Smooth muscle cell of trachea (primary cell): ENCODE results near the gene ZNF75A. TPM values are rescaled to one million over a fixed set of nuclear protein-coding genes. Genes with fewer than 3 reads are reported as not detected.

ENCODE experiments used
- total RNA-seq: library from RNA; depleted of rRNA; stranded (reverse); fragments of >200 nt; gene quantifications from 2 replicates; pipeline ENCODE4 v1.2.1, GENCODE V29; 2014

ZNF75A gene
- 20.2 and 26.6 TPM in 2 replicates for total RNA-seq

GRCh38 chr16:3305109-3306068, at the start of gene ZNF75A, which contains the start of gene TIGD7:
ZNF75A (plus strand) TSS chr16:3305497; CDS start chr16:3308429, 2,932 bp downstream.
TIGD7 (minus strand) TSS chr16:3305430; CDS start chr16:3300614, 4,816 bp downstream.

GRCh38 chr16:3256146-3256865, 49.0 kb upstream of the ZNF75A start, which contains the start of gene MEFV:
MEFV (minus strand) TSS chr16:3256633; CDS start chr16:3256587, 46 bp downstream.

GRCh38 chr16:3282730-3283542, 22.4 kb upstream of the ZNF75A start, which contains the start of gene ZNF263:
ZNF263 (plus strand) TSS chr16:3283491; CDS start chr16:3283819, 328 bp downstream.

GRCh38 chr16:3355589-3355988, 50.3 kb downstream of the ZNF75A start, which contains the start of gene OR2C1:
OR2C1 (plus strand) TSS chr16:3355889; CDS start chr16:3355941, 52 bp downstream.

Other genes starting within 250 kb of the ZNF75A start
- gene IL32, start 239.9 kb upstream of the ZNF75A start, total RNA-seq = 2.6 and 14.2 TPM in 2 replicates
- 0.17 TPM in 1 of 2 replicates, not detected in the other for gene ZSCAN10, start 206.2 kb upstream of the ZNF75A start, total RNA-seq
- gene ZNF205, start 192.9 kb upstream of the ZNF75A start, total RNA-seq = 17.6 and 25.1 TPM in 2 replicates
- 9.0 and 11.6 TPM in 2 replicates for gene ZNF213, start 170.5 kb upstream of the ZNF75A start, total RNA-seq
- gene OR1F1, start 117.3 kb upstream of the ZNF75A start, total RNA-seq = not detected in 2 replicates
- 8.6 and 9.6 TPM in 2 replicates for gene ZNF200, start 70.3 kb upstream of the ZNF75A start, total RNA-seq
- under 0.01 and 0.15 TPM in 2 replicates for gene MEFV, start 48.9 kb upstream of the ZNF75A start, total RNA-seq
- gene ZNF263, start 22.0 kb upstream of the ZNF75A start, total RNA-seq = 49.9 and 53.9 TPM in 2 replicates
- gene TIGD7, start 67 bp upstream of the ZNF75A start, total RNA-seq = 4.2 and 6.0 TPM in 2 replicates
- 0.83 TPM in 1 of 2 replicates, not detected in the other for gene OR2C1, start 50.4 kb downstream of the ZNF75A start, total RNA-seq
- 12.2 and 14.1 TPM in 2 replicates for gene ZSCAN32, start 95.5 kb downstream of the ZNF75A start, total RNA-seq
- 7.6 and 11.2 TPM in 2 replicates for gene ZNF174, start 95.7 kb downstream of the ZNF75A start, total RNA-seq
- 1.3 and 2.0 TPM in 2 replicates for gene ZNF597, start 138.0 kb downstream of the ZNF75A start, total RNA-seq
- 15.3 and 23.0 TPM in 2 replicates for gene NAA60, start 138.2 kb downstream of the ZNF75A start, total RNA-seq
- not detected in 2 replicates for gene C16orf90, start 190.0 kb downstream of the ZNF75A start, total RNA-seq
- gene CLUAP1, start 195.5 kb downstream of the ZNF75A start, total RNA-seq = 22.7 and 24.0 TPM in 2 replicates